ENCODE data around the gene RAMP2. TPM values are rescaled to one million over a fixed set of nuclear protein-coding genes. Genes with fewer than 3 reads are reported as not detected.
"Not testable (repeated sequence)": the region's sequence is repeated elsewhere in the genome, so short reads cannot be mapped to it uniquely, and the experiment has no call there.

The RAMP2 gene
- polyA plus RNA-seq (2012; ENCODE audit: insufficient read depth, insufficient read length), result 10.6 TPM

- H3K4me3 ChIP-seq (ENCODE audit: low read length), result peak within 1 kb of the TSS; percentile 11; the same call in 1 of the 2 replicates
- no peak for DNase-seq (ENCODE audit: low read depth, low spot score)
Measured at GRCh38 chr17:42760652-42761581, at the start of gene RAMP2. TSS of gene RAMP2 (plus strand) at chr17:42761227. CDS start at chr17:42761262, 35 bp downstream.

GRCh38 chr17:42720996-42721583 is 39.9 kb upstream of the RAMP2 start:
- DNase-seq (ENCODE audit: low read depth, low spot score), result peak; percentile 67
- no peak overlapping the region for H3K4me3 ChIP-seq (ENCODE audit: low read length)

- DNase-seq (ENCODE audit: low read depth, low spot score), result no peak
- no peak overlapping the region for H3K4me3 ChIP-seq (ENCODE audit: low read length)
Measured at GRCh38 chr17:42723636-42724035, 37.4 kb upstream of the RAMP2 start.

GRCh38 chr17:42725143-42725542 is 35.9 kb upstream of the RAMP2 start:
- no peak overlapping the region for H3K4me3 ChIP-seq (ENCODE audit: low read length)
- no peak for DNase-seq (ENCODE audit: low read depth, low spot score)

- H3K4me3 ChIP-seq (ENCODE audit: low read length), result no peak overlapping the region
- no peak for DNase-seq (ENCODE audit: low read depth, low spot score)
Measured at GRCh38 chr17:42740699-42741098, 20.3 kb upstream of the RAMP2 start.

GRCh38 chr17:42742916-42743315 is 18.1 kb upstream of the RAMP2 start:
- DNase-seq (ENCODE audit: low read depth, low spot score); H3K4me3 ChIP-seq (ENCODE audit: low read length): not testable (repeated sequence)

- peak overlapping the region; percentile 57 for H3K4me3 ChIP-seq (ENCODE audit: low read length)
- DNase-seq (ENCODE audit: low read depth, low spot score), result no peak
Measured at GRCh38 chr17:42743595-42744282, 17.3 kb upstream of the RAMP2 start.

- DNase-seq (ENCODE audit: low read depth, low spot score), result peak; percentile 39
- H3K4me3 ChIP-seq (ENCODE audit: low read length), result peak overlapping the region; percentile 57
Measured at GRCh38 chr17:42744283-42744805, 16.7 kb upstream of the RAMP2 start.

GRCh38 chr17:42744806-42745617 is 16.0 kb upstream of the RAMP2 start, which contains the start of gene EZH1:
TSS of gene EZH1 (minus strand) at chr17:42745040. CDS start at chr17:42728941, 16,099 bp downstream.
- H3K4me3 ChIP-seq (ENCODE audit: low read length), result peak within 1 kb of the TSS; percentile 57
- peak; percentile 85 for DNase-seq (ENCODE audit: low read depth, low spot score)

- H3K4me3 ChIP-seq (ENCODE audit: low read length), result no peak overlapping the region
- no peak for DNase-seq (ENCODE audit: low read depth, low spot score)
Measured at GRCh38 chr17:42748202-42748907, 12.7 kb upstream of the RAMP2 start.

- DNase-seq (ENCODE audit: low read depth, low spot score), result no peak
- no peak overlapping the region for H3K4me3 ChIP-seq (ENCODE audit: low read length)
Measured at GRCh38 chr17:42748908-42749798, 11.9 kb upstream of the RAMP2 start.

- H3K4me3 ChIP-seq (ENCODE audit: low read length), result no peak overlapping the region
- DNase-seq (ENCODE audit: low read depth, low spot score), result no peak
Measured at GRCh38 chr17:42750739-42751344, 10.2 kb upstream of the RAMP2 start.

GRCh38 chr17:42751628-42752027 is 9.4 kb upstream of the RAMP2 start:
- no peak for DNase-seq (ENCODE audit: low read depth, low spot score)

GRCh38 chr17:42754782-42755181 is 6.2 kb upstream of the RAMP2 start:
- DNase-seq (ENCODE audit: low read depth, low spot score), result no peak
- no peak overlapping the region for H3K4me3 ChIP-seq (ENCODE audit: low read length)

More at GRCh38 chr17:42751628-42752027, 9.4 kb upstream of the RAMP2 start:
- H3K4me3 ChIP-seq (ENCODE audit: low read length), result no peak overlapping the region

GRCh38 chr17:42759982-42760651 is 910 bp upstream of the RAMP2 start:
- H3K4me3 ChIP-seq (ENCODE audit: low read length), result no peak overlapping the region
- no peak for DNase-seq (ENCODE audit: low read depth, low spot score)

- DNase-seq (ENCODE audit: low read depth, low spot score), result no peak
- H3K4me3 ChIP-seq (ENCODE audit: low read length), result no peak overlapping the region
Measured at GRCh38 chr17:42761638-42762037, 611 bp downstream of the RAMP2 start.
